BLaER1 treated with 17β-estradiol and CSF1 and Interleukin-3, amounts not matched to agents 10 nM and 100 nM (cell line): ENCODE measurements around the gene UPK1A.
A peak's percentile ranks its signal among the peaks of the same experiment; 100 is the strongest.
"Not testable (repeated sequence)": the region's sequence is repeated elsewhere in the genome, so short reads cannot be mapped to it uniquely, and the experiment has no call there.

Source experiments
- H3K27ac ChIP-seq, 11 experiments: shearing (Covaris generic); formaldehyde crosslinking; 2 replicates each; pipeline ENCODE4 v1.8.1; 2022
- H3K27me3 ChIP-seq, 11 experiments: shearing (Covaris generic); formaldehyde crosslinking; 2 replicates each; pipeline ENCODE4 v1.8.1; 2022
- H3K36me3 ChIP-seq, 11 experiments: shearing (Covaris generic); formaldehyde crosslinking; 2 replicates each; pipeline ENCODE4 v1.8.1; 2022
- H3K4me1 ChIP-seq, 10 experiments: shearing (Covaris generic); formaldehyde crosslinking; 2 replicates each; pipeline ENCODE4 v1.8.1; 2022
- H3K4me2 ChIP-seq, 11 experiments: shearing (Covaris generic); formaldehyde crosslinking; 2 replicates each; pipeline ENCODE4 v1.8.1; 2022
- H3K4me3 ChIP-seq, 10 experiments: shearing (Covaris generic); formaldehyde crosslinking; 2 replicates each; pipeline ENCODE4 v1.8.1; 2022
- H3K9ac ChIP-seq, 11 experiments: shearing (Covaris generic); formaldehyde crosslinking; 2 replicates each; pipeline ENCODE4 v1.8.1; 2022
- H3K9me3 ChIP-seq, 11 experiments: shearing (Covaris generic); formaldehyde crosslinking; replicated peaks in 1 of 11; 2 replicates each; pipeline ENCODE4 v1.8.1; 2022
- H4K20me1 ChIP-seq, 11 experiments: shearing (Covaris generic); formaldehyde crosslinking; 2 replicates each; pipeline ENCODE4 v1.8.1; 2022
- Cebpa-rat ChIP-seq, 11 experiments: shearing (Covaris generic); IDR thresholded peaks; 2 replicates each; pipeline ENCODE4 v1.8.1; 2022

Gene UPK1A

DNA sequence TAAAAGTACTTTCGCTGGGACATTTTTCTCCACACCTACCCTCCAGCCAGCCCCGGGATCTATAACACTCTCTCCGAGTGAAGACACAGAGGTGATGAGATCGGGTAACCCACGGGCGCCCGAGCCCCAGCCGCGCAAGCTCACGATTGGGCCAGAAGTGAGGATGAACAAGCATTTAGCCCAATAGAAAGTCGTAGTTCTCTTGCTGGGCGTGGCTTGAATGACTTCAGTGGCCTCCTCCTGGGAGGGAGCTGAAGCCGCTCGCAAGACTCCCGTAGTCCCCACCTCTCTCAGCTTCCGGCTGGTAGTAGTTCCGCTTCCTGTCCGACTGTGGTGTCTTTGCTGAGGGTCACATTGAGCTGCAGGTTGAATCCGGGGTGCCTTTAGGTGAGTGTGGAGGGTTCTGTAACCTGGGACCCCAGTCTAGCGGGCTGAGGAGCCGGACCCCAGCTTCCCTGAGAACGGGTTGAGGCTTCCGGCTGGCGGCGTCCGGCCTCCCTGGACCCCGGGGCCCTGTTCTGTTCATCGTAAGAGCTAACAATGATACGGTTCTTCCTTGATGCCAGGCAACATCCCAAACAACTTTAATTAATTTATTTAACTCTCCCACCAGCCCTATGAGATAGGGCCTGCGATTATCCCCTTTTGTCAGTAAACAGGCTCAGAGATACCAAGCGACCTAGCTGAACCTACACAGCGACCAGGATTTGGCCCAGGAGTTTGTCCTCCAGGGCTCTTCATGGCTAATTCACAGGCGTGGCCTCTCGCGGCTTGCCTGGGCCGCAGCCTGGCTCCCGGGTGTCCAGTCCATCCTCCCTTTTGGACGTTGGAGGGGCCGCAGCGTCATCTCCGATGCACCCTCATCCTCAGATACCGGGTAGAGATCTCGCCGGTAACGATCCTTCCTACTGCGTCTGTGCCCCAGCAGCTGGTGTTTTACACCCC is 18.0 kb upstream of the UPK1A start, which contains the start of gene COX6B1:
Gene COX6B1 (plus strand): TSS at position 307 of the 945 bp plus-strand sequence. CDS start 2,921 bp downstream, outside the sequence.
- Histone ChIP-seq H3K4me1 (peaks cover 52 to 69% (median 60%) of the 10 kb centered on the region in 10 experiments), H3K27ac (peak within 1 kb of the TSS; percentile 84 to 92 (median 88)), H3K4me2 (peak within 1 kb of the TSS; percentile 90 to 97 (median 95)), H3K9ac (peak within 1 kb of the TSS; percentile 89 to 95 (median 91)), H3K27me3 (no peaks in the 10 kb centered on the region), H3K4me3 (peak within 1 kb of the TSS; percentile 86 to 98 (median 89)), H3K9me3 (no peaks in the 10 kb centered on the region), H3K36me3 (peaks cover 33 to 41% (median 37%) of the 10 kb centered on the region in 11 experiments), H4K20me1 (peaks cover 0 to 37% (median 26%) of the 10 kb centered on the region in 11 experiments; a peak in 16 of 22 replicates)
- no peak for TF ChIP-seq Cebpa-rat (IDR thresholded peaks at IDR 0.05)

DNA sequence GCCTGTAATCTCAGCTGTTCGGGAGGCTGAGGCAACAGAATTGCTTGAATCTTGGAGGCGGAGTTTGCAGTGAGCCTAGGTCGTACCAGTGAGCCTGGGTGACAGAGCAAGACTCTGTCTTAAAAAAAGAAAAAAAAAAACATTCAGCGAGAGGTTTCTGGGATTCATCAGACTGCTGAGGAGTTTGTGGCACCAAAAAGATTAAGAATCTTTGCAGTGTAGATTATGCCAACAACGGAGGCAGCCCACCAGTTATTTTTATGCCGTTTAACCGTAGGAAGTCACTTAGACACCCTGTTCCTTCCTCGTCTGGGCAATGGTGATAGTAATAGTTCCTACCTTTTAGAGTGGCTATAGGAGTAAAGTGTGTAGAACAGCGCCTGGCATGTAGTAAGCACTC is 15.7 kb upstream of the UPK1A start:
- peaks cover 35 to 51% (median 47%) of the 10 kb centered on the region in 10 experiments for H3K4me1 ChIP-seq
- H3K36me3 ChIP-seq = peaks cover 53 to 64% (median 58%) of the 10 kb centered on the region in 11 experiments
- no peak overlapping the region for H3K27ac ChIP-seq
- H4K20me1 ChIP-seq = peaks cover 6 to 60% (median 41%) of the 10 kb centered on the region in 11 experiments; a peak in 17 of 22 replicates
- peak overlapping the region in 9 of 11 experiments; percentile 6 to 93 (median 19); a peak in 10 of 22 replicates for H3K9ac ChIP-seq
- H3K9me3 ChIP-seq = no peaks in the 10 kb centered on the region
- TF ChIP-seq Cebpa-rat (IDR thresholded peaks at IDR 0.05) = no peak
- H3K4me2 ChIP-seq = peak overlapping the region; percentile 90 to 97 (median 95); a peak in 20 of 22 replicates
- no peak overlapping the region; a peak in 1 of 20 replicates for H3K4me3 ChIP-seq
- no peaks in the 10 kb centered on the region for H3K27me3 ChIP-seq

DNA sequence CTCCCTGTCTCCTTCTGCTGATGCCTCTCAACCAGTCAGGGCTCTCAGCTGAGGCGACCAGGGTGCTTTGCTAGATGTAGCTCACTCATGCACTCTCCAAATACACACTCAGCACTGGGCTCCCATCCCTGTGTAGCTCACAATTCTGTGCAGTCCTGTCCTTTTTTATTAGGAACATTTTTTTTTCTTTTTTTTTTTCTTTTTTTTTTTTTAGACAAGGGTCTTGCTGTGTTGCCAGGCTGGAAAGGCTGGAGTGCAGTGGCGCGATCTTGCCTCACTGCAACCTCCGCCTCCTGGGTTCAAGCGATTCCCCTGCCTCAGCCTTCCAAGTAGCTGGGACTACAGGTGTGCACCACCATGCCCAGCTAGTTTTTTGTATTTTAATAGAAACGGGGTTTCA is 11.5 kb upstream of the UPK1A start:
- not testable (repeated sequence) for H3K9me3 ChIP-seq, H3K4me2 ChIP-seq, H3K27me3 ChIP-seq, H3K27ac ChIP-seq, H3K4me3 ChIP-seq, H3K9ac ChIP-seq
- H4K20me1 ChIP-seq = peaks cover 15 to 86% (median 66%) of the 10 kb centered on the region in 11 experiments; a peak in 19 of 22 replicates
- H3K36me3 ChIP-seq = peaks cover 92 to 100% (median 97%) of the 10 kb centered on the region in 11 experiments
- H3K4me1 ChIP-seq = peaks cover 9 to 18% (median 13%) of the 10 kb centered on the region in 10 experiments

DNA sequence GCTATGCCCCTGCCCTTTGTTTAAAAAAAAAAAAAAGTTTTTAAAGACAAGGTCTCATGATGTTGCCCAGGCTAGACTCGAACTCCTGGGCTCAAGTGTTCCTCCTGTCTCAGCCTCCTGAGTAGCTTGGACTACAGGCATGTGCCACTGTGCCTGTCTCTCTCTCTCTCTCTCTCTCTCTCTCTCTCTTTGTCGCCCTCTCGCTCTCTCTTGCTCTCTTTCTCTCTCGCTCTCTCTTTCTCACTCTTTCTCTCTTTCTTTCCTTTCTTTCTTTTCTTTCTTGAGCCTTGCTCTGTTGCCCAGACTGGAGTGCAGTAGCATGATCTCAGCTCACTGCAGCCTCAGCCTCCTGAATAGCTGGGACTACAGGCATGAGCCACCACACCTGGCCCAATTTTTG is 10.7 kb upstream of the UPK1A start:
- Histone ChIP-seq H4K20me1 (peaks cover 14 to 78% (median 59%) of the 10 kb centered on the region in 11 experiments; a peak in 19 of 22 replicates), H3K4me2 (no peak overlapping the region), H3K27me3 (no peaks in the 10 kb centered on the region), H3K4me3 (no peak overlapping the region), H3K9me3 (no peaks in the 10 kb centered on the region), H3K27ac (no peak overlapping the region), H3K36me3 (peaks cover 85 to 97% (median 93%) of the 10 kb centered on the region in 11 experiments), H3K9ac (no peak overlapping the region; a peak in 1 of 22 replicates), H3K4me1 (peaks cover under 1 to 10% (median 6%) of the 10 kb centered on the region in 10 experiments; a peak in 19 of 20 replicates)
- TF ChIP-seq Cebpa-rat (IDR thresholded peaks at IDR 0.05) = no peak

DNA sequence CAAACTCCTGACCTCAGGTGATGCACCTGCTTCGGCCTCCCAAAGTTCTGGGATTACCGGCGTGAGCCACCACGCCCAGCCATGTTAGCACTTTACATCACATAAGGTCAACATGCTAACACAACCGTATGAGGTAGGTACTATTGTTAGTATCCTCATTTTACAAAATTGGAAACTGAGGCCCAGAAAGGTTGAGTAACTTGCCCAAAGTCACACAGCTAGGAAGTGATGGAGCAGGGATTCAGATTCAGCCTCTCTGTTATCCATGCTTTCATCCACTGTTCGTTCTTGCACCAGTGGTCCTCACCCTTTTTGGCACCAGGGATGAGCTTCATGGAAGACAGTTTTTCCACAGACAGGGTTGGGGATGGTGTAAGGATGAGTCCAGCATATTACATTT is 9.6 kb upstream of the UPK1A start:
- peaks cover 9 to 67% (median 49%) of the 10 kb centered on the region in 11 experiments; a peak in 20 of 22 replicates for H4K20me1 ChIP-seq
- no peak overlapping the region for H3K27ac ChIP-seq
- peaks cover 74 to 86% (median 82%) of the 10 kb centered on the region in 11 experiments for H3K36me3 ChIP-seq

DNA sequence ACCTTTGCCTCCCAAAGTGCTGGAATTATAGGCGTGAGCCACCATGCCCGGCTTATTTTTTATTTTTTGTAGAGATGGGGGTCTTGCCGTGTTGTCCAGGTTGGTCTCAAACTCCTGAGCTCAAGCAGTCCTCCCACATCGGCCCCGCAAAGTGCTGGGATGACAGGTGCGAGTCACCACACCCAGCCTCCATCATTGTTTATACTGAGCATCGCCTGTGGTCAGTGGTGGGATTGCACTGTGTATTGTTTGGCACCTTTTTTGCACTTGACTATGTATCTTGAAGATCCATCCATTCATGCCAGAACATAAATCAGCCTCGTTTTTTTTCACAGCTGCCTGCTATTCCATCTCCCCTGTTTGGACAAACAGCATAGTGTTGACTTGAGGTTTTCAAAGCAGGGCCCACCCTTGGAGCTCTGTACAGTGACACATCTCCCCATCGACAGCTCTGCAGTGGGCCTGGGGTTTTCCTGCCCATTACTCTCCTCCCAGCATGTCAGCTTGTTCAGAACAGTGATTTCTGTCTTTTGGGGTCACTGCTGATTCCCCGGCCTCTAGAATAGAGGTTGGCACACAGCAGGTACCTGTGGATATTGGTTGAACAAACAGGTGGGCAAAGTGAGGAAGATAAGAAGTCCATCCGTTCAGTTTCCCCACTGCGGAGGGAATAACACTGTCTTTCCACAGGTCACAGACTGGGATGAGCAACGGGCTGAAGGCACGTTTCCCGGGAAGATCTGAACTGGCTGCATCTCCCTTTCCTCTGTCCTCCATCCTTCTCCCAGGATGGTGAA is 8.2 kb upstream of the UPK1A start:
- Histone ChIP-seq H3K27me3 (no peaks in the 10 kb centered on the region), H3K9ac (no peak overlapping the region), H3K4me3 (no peak overlapping the region), H3K27ac (no peak overlapping the region), H4K20me1 (peaks cover 9 to 55% (median 46%) of the 10 kb centered on the region in 11 experiments; a peak in 20 of 22 replicates), H3K36me3 (peaks cover 60 to 73% (median 68%) of the 10 kb centered on the region in 11 experiments), H3K4me2 (no peak overlapping the region), H3K9me3 (no peaks in the 10 kb centered on the region), H3K4me1 (peaks cover 0 to 3% (median 0%) of the 10 kb centered on the region in 10 experiments; a peak in 4 of 20 replicates)
- TF ChIP-seq Cebpa-rat (IDR thresholded peaks at IDR 0.05) = no peak

More for the DNA sequence above, 9.6 kb upstream of the UPK1A start:
- Histone ChIP-seq H3K9ac (no peak overlapping the region), H3K27me3 (no peaks in the 10 kb centered on the region), H3K4me1 (no peaks in the 10 kb centered on the region), H3K4me2 (no peak overlapping the region), H3K4me3 (no peak overlapping the region), H3K9me3 (no peaks in the 10 kb centered on the region)
- TF ChIP-seq Cebpa-rat (IDR thresholded peaks at IDR 0.05) = no peak

DNA sequence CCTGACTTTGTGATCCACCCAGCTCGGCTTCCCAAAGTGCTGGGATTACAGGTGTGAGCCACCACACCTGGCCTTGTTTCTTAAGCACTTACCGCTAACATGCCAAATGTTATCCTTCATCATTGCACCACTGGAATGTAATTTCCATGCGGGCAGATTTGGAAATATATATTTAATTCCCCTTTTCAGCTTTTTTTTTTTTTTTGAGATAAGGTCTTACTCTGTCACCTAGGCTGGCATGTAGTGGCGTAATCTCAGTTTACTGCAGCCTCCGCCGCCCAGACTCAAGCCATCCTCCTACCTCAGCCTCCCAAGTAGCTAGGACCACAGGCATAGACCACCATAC is 4.3 kb upstream of the UPK1A start:
- peaks cover 24 to 35% (median 31%) of the 10 kb centered on the region in 11 experiments for H3K36me3 ChIP-seq
- TF ChIP-seq Cebpa-rat (IDR thresholded peaks at IDR 0.05) = no peak
- H4K20me1 ChIP-seq = peaks cover 9 to 20% (median 17%) of the 10 kb centered on the region in 11 experiments; a peak in 19 of 22 replicates
- H3K27me3 ChIP-seq = no peaks in the 10 kb centered on the region
- no peak overlapping the region for H3K4me3 ChIP-seq
- no peaks in the 10 kb centered on the region for H3K9me3 ChIP-seq
- no peak overlapping the region for H3K27ac ChIP-seq
- peaks cover 0 to 11% (median 6%) of the 10 kb centered on the region in 10 experiments; a peak in 7 of 20 replicates for H3K4me1 ChIP-seq
- no peak overlapping the region for H3K4me2 ChIP-seq
- no peak overlapping the region for H3K9ac ChIP-seq

DNA sequence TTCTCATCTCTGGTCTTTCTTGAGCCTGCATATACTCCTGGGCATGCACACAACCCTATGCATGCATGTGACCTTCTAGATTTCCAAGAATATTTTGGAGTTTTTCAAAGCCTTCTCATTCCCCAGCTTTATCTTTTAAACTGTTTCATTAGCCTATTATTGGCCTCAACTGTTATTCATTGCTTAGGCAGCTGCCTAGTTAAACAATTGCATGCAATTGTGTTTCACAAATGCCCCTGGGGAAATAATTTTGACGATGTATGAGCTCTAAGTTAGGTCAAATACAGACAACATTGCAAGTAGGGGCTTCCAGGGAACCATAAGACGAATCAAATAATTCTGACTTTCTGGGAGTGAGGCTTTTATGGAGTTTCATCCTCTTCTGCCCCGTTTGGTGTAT is 2.3 kb upstream of the UPK1A start:
- no peaks in the 10 kb centered on the region for H3K27me3 ChIP-seq
- no peaks in the 10 kb centered on the region for H3K9me3 ChIP-seq
- H3K4me3 ChIP-seq = no peak overlapping the region
- no peak for TF ChIP-seq Cebpa-rat (IDR thresholded peaks at IDR 0.05)
- peak overlapping the region in 1 of 11 experiments; percentile 10; a peak in 1 of 22 replicates for H3K4me2 ChIP-seq
- no peak overlapping the region for H3K27ac ChIP-seq
- peaks cover 4 to 15% (median 11%) of the 10 kb centered on the region in 11 experiments for H3K36me3 ChIP-seq
- H3K9ac ChIP-seq = no peak overlapping the region
- H3K4me1 ChIP-seq = peaks cover 0 to 11% (median 6%) of the 10 kb centered on the region in 10 experiments; a peak in 7 of 20 replicates
- peaks cover 0 to under 1% (median 0%) of the 10 kb centered on the region in 11 experiments; a peak in 1 of 22 replicates for H4K20me1 ChIP-seq
